ES-I3 (cell line): ENCODE measurements around the gene TOPORS.
"Not testable (repeated sequence)": the region's sequence is repeated elsewhere in the genome, so short reads cannot be mapped to it uniquely, and the experiment has no call there.

Experiments
- H3K36me3 ChIP-seq: 2 replicates; pipeline ENCODE4 v1.6.1; 2013; ENCODE audit warnings: mild to moderate bottlenecking, low read length, control low read depth, moderate library complexity; ENCODE audit not compliant: insufficient read depth
- H3K4me1 ChIP-seq: 2 replicates; pipeline ENCODE4 v1.6.1; 2013; ENCODE audit warnings: mild to moderate bottlenecking, control low read depth, low read length; ENCODE audit not compliant: insufficient read depth
- H3K9ac ChIP-seq: 2 replicates; pipeline ENCODE4 v1.6.1; 2013; ENCODE audit warnings: low read depth, mild to moderate bottlenecking, low read length, moderate library complexity
- H3K9me3 ChIP-seq: 2 replicates; pipeline ENCODE4 v1.6.1; 2013; ENCODE audit warnings: mild to moderate bottlenecking, low read length, moderate library complexity; ENCODE audit not compliant: control insufficient read depth, insufficient read depth

The TOPORS gene

DNA sequence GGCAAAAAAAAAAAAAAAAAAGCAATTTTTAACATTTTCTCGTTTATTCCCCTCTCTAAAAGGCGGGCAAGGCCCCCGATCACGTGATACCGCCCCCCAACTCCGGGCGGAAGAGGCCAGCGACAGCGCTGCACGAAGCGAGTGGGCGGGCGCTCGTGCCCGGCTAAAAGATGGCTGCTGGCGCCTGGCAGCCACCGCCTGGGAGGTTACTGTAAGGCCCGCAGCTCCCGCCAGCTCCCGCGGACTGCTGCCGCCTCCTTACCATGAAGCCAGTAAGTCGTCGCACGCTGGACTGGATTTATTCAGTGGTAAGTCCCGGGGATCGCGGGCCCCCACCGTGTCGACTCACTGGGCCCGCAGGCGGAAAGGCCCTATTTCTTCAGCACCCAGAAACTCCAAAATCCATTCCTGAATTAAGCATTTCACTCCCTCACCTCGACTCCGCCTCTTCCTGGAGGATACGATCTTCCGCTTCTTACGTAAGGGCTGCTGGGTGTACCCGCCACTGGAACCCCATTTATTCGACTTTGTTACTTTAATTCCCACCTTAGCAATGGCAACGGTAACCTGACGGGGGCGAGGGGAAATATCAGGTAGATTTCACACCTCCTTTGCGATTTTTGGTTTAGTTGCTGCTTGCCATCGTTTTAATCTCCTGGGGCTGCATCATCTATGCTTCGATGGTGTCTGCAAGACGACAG, at the start of gene TOPORS, which contains the start of gene SMIM27:
Gene TOPORS, minus strand, starts transcription at position 415 of the 701 bp plus-strand sequence. Its CDS starts 150 bp downstream, at position 265.
Gene SMIM27, plus strand, starts transcription at position 156 of the 701 bp plus-strand sequence. Its CDS starts 108 bp downstream, at position 264.
- Histone ChIP-seq H3K36me3 (no peaks in the 10 kb centered on the region), H3K9me3 (no peaks in the 10 kb centered on the region), H3K9ac (peak within 1 kb of the TSS; percentile 97), H3K4me1 (no peaks in the 10 kb centered on the region)

DNA sequence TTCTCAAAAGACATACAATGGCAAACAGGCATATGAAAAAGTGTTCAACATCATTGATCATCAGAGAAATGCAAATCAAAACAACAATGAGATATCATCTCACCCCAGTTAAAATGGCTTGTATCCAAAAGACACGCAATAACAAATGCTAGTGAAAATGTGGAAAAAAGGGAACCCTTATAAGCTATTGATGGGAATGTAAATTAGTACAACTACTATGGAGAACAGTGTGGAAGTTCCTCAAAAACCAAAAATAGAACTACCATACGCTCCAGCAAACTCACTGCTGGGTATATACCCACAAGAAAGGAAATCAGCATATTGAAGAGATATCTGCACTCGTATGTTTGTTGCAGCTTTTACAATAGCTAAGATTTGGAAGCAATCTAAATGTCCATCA, 46.6 kb upstream of the TOPORS start:
- not testable (repeated sequence) for H3K4me1 ChIP-seq, H3K9ac ChIP-seq, H3K36me3 ChIP-seq, H3K9me3 ChIP-seq

- Histone ChIP-seq H3K4me1 (no peaks in the 10 kb centered on the region), H3K9ac (no peak overlapping the region; the same call in 1 of the 2 replicates), H3K9me3 (no peaks in the 10 kb centered on the region), H3K36me3 (no peaks in the 10 kb centered on the region)
Observed at GRCh38 chr9:32596936-32597335, 44.5 kb upstream of the TOPORS start.

DNA sequence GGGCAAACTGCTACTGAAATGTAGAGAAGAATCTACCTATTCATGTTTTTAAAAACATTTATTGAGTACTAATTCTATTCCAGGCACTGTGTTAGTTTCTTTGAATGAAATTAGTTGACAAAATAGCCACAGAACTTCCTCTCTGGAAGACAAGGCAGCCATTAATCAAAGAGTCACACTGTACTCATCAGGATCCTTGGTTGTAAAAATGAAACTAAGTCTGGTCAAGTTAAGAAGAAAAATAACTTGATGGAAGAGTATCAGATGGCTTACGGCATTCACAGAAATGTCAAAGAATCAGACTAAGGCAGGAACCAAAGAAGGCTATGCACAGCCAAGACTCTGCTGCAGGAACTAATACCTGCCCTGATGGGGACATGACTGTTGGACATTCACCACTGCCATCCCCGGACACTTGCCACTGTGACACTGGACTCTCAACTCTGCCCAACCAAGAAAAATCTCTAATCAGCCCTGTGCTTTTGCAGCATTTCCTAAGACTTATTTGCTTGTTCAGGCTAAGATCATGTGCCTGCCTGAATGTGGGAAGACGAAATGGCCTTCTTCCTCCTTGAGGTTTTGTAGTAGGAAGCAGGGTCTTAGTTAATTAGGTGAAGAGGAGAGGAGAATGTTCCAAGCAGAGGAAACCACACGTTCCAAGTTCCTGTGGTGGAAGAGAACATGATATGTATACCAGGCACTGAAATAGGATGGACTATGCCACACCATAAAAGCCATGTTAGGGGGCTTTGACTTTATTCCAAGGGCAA, 43.9 kb upstream of the TOPORS start:
- H3K4me1 ChIP-seq = no peaks in the 10 kb centered on the region
- H3K36me3 ChIP-seq = no peaks in the 10 kb centered on the region
- H3K9ac ChIP-seq = no peak overlapping the region
- no peaks in the 10 kb centered on the region for H3K9me3 ChIP-seq

GRCh38 chr9:32590898-32591297, 38.5 kb upstream of the TOPORS start:
- H3K9me3 ChIP-seq = no peaks in the 10 kb centered on the region
- no peaks in the 10 kb centered on the region for H3K4me1 ChIP-seq
- no peaks in the 10 kb centered on the region for H3K36me3 ChIP-seq
- no peak overlapping the region for H3K9ac ChIP-seq

GRCh38 chr9:32590476-32590875, 38.1 kb upstream of the TOPORS start:
- Histone ChIP-seq H3K9me3 (no peaks in the 10 kb centered on the region), H3K4me1 (no peaks in the 10 kb centered on the region), H3K9ac (no peak overlapping the region), H3K36me3 (no peaks in the 10 kb centered on the region)

- no peak overlapping the region for H3K9ac ChIP-seq
- no peaks in the 10 kb centered on the region for H3K36me3 ChIP-seq
- no peaks in the 10 kb centered on the region for H3K9me3 ChIP-seq
- no peaks in the 10 kb centered on the region for H3K4me1 ChIP-seq
Observed at GRCh38 chr9:32589083-32589723, 36.8 kb upstream of the TOPORS start.

DNA sequence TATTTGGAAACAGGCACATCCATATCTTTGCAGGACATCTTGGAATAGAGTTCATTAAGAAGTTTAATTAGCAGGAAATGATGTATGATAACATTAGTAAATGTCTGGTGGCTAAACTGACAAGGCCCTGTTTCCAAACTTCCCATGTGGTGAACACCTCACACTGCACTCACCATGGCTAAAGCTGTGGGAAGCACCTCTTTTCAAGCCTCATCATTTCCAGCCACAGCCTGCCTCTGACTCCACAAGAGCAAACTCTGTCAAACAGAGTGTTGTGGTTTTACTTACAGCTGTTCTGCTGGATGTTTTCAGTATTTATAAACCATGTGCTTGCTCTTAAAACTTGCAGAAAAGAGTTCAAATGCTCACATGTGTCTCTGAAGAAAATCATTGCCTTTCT, 35.5 kb upstream of the TOPORS start:
- no peak overlapping the region for H3K9ac ChIP-seq
- H3K36me3 ChIP-seq = no peaks in the 10 kb centered on the region
- no peaks in the 10 kb centered on the region for H3K4me1 ChIP-seq
- H3K9me3 ChIP-seq = no peaks in the 10 kb centered on the region

DNA sequence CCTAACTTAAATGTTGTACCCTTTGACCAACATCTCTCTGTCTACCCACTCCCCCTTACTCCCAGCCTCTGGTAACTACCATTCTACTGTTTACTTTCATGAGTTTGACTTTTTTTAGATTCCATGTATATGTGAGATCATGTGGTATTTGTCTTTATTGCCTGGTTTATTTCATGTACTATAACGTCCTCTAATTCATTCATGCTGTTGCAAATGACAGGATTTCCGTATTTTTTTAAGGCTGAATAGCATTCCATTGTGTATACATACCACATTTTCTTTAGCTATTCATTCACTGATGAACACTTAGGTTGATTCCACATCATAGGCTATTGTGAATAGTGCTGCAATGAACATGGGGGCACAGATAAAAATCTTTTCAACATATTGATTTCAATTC, 32.4 kb upstream of the TOPORS start:
- H3K36me3 ChIP-seq = no peaks in the 10 kb centered on the region
- H3K9me3 ChIP-seq = no peaks in the 10 kb centered on the region
- no peak overlapping the region for H3K9ac ChIP-seq
- H3K4me1 ChIP-seq = no peaks in the 10 kb centered on the region

DNA sequence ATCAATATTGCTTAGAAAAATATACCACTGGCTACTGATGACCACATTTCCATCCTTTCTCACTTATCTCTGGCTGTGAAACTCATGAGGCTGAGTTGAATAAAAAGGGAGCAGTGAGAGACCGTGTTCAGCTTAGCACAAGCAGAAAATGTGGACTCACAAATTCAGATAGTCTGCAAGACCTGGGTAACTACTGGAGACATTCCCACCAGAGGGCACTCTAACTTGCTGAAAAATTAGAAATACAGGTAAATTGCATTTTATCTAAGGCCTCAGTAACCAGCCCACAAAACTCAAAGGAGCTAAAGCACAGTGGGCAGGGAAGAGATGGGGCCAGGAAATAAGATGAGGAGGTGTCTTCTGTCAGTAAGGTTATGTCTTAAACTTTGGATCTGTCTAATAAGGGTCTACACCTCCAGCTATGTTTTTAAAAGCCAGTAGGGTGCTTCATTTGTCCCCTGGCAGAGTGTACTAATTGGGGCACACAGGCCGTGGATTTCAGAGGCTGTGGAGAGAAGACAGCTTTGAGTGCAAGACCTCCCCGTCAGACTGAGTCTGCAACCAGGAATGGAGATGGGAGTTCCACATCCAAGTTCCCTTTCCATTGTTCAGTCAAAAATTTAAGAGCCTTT, 29.2 kb upstream of the TOPORS start:
- Histone ChIP-seq H3K4me1 (peaks cover 8% of the 10 kb centered on the region; the same call in 1 of the 2 replicates), H3K36me3 (no peaks in the 10 kb centered on the region), H3K9ac (no peak overlapping the region), H3K9me3 (no peaks in the 10 kb centered on the region)

DNA sequence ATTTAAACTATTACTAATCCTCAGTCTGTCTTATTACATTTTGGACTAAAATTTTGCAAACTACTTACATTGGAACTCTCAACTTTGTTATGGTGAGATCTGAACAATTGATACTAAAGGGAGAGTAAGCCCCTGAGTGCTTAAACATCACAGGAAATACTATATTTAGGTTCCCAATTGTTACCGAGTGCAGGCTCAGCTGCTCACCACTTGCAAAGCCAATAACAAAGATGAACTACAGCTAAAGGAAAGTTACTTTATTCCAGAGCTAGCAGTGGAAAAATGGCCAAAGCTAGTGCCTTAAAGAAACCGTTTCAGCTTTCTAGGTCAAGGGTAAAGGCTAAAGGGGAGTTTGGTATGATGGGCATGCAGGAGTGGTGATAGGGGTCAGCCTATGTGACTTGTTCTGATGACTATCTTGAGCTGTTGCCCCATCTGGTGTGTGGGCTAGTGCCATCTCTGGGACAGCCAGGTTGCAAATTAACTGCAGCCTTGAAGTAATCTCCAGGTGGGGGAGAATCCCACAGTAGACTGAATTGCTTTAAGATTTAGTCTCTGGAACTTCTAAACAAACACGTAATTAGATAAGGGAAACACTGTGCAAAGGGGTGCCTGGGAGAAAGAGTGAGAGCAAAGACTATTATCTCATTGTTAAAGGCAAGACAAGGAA, 28.4 kb upstream of the TOPORS start:
- Histone ChIP-seq H3K4me1 (peaks cover 8% of the 10 kb centered on the region; the same call in 1 of the 2 replicates), H3K9ac (no peak overlapping the region), H3K36me3 (no peaks in the 10 kb centered on the region), H3K9me3 (no peaks in the 10 kb centered on the region)

DNA sequence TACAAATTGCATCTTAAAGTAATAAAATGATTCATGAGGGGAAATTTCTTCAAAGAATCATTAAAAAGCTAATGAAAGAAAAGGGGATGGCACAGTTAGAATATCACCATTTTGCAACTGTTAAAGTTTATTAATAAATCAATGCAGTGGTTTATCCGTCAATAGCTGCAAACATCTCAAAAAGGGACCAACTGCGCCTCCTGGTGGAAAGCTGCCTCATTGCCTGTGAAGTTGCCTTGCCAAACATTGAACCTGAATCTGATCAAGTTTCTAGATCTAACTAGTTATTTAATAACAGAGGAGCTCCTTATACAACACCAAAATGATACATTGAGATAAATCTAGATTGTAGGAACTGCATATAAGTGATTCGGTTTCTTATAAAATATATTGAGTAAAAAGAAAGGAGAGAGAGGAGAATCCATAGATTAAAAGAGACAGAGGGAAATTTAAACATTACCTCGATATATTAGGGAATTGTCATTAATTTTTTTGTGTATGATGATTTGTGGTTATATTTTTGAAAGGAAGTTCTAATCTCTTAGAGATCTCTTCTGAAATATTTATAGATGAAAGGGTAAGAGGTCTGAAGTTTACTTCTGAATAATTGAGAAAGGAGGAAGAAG, 27.4 kb upstream of the TOPORS start:
- Histone ChIP-seq H3K9me3 (no peaks in the 10 kb centered on the region), H3K9ac (no peak overlapping the region), H3K4me1 (peaks cover 8% of the 10 kb centered on the region; the same call in 1 of the 2 replicates), H3K36me3 (no peaks in the 10 kb centered on the region)

DNA sequence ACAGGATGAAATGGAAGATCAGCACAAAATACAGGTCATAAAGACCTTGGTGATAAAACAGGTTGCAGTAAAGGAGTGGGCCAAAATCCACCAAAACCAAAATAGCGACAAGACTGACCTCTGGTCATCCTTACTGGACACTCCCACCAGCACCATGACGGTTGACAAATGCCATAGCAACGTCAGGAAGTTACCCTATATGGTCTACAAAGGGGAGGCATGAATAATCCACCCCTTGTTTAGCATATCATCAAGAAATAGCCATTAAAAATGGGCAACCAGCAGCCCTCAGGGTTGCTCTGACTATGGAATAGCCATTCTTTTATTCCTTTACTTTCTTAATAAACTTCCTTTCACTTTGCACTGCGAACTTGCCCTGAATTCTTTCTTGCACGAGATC, 26.6 kb upstream of the TOPORS start:
- H3K4me1 ChIP-seq = peaks cover 8% of the 10 kb centered on the region; the same call in 1 of the 2 replicates
- no peaks in the 10 kb centered on the region for H3K36me3 ChIP-seq
- H3K9me3 ChIP-seq = no peaks in the 10 kb centered on the region
- no peak overlapping the region for H3K9ac ChIP-seq
